NB4 (cell line): ENCODE data around the gene TNFSF18.

Source experiments
- CTCF ChIP-seq: IDR thresholded peaks from one replicate; pipeline ENCODE4 v1.5.1; 2012; ENCODE audit warnings: low read depth, low read length
- MAX ChIP-seq: IDR thresholded peaks from 2 replicates; pipeline ENCODE4 v1.6.1; 2011; ENCODE audit warnings: low read depth, low read length
- POLR2A ChIP-seq: IDR thresholded peaks from 2 replicates; pipeline ENCODE4 v1.6.1; 2011; ENCODE audit warnings: mild to moderate bottlenecking; ENCODE audit not compliant: insufficient read length; ENCODE audit errors: extremely low read depth

GRCh38 chr1:173063171-173063570 lies 12.4 kb upstream of the TNFSF18 start:
- TF ChIP-seq POLR2A (no peak), CTCF (no peak), MAX (no peak)
